Femur (tissue), 1 donor: ENCODE measurements around the gene KRTAP5-4.
"Not testable (repeated sequence)": the region's sequence is repeated elsewhere in the genome, so short reads cannot be mapped to it uniquely, and the experiment has no call there.

Source experiments
- DNase-seq: peaks from one replicate; pipeline ENCODE4 v3.0.0-alpha.2; 2017

KRTAP5-4 gene

GRCh38 chr11:1598406-1598805 is 23.5 kb downstream of the KRTAP5-4 start:
- DNase-seq = not testable (repeated sequence)

GRCh38 chr11:1597994-1598380 is 24.0 kb downstream of the KRTAP5-4 start, which contains the start of gene KRTAP5-2:
TSS of gene KRTAP5-2 (minus strand) at chr11:1598294. CDS start at chr11:1598250, 44 bp downstream.
- DNase-seq = no peak

- DNase-seq = no peak
Observed at GRCh38 chr11:1597331-1597993, 24.5 kb downstream of the KRTAP5-4 start.

GRCh38 chr11:1596576-1597121 is 25.3 kb downstream of the KRTAP5-4 start:
- not testable (repeated sequence) for DNase-seq

- not testable (repeated sequence) for DNase-seq
Observed at GRCh38 chr11:1595994-1596575, 25.9 kb downstream of the KRTAP5-4 start.

GRCh38 chr11:1592628-1593027 is 29.3 kb downstream of the KRTAP5-4 start:
- no peak for DNase-seq

- DNase-seq = no peak
Observed at GRCh38 chr11:1589996-1590395, 31.9 kb downstream of the KRTAP5-4 start.

- not testable (repeated sequence) for DNase-seq
Observed at GRCh38 chr11:1589191-1589963, 32.6 kb downstream of the KRTAP5-4 start.

- DNase-seq = no peak
Observed at GRCh38 chr11:1586699-1587098, 35.2 kb downstream of the KRTAP5-4 start.

GRCh38 chr11:1584661-1585370 is 37.1 kb downstream of the KRTAP5-4 start, which contains the start of gene KRTAP5-1:
TSS of gene KRTAP5-1 (minus strand) at chr11:1585283. CDS start at chr11:1585249, 34 bp downstream.
- not testable (repeated sequence) for DNase-seq

- not testable (repeated sequence) for DNase-seq
Observed at GRCh38 chr11:1582909-1583308, 39.0 kb downstream of the KRTAP5-4 start.

GRCh38 chr11:1581976-1582375 is 40.0 kb downstream of the KRTAP5-4 start:
- no peak for DNase-seq

GRCh38 chr11:1576825-1577224 is 45.1 kb downstream of the KRTAP5-4 start:
- no peak for DNase-seq

GRCh38 chr11:1575756-1576155 is 46.2 kb downstream of the KRTAP5-4 start:
- DNase-seq = not testable (repeated sequence)

GRCh38 chr11:1574933-1575242 is 47.0 kb downstream of the KRTAP5-4 start:
- DNase-seq = no peak

- no peak for DNase-seq
Observed at GRCh38 chr11:1574238-1574932, 47.6 kb downstream of the KRTAP5-4 start.

GRCh38 chr11:1573903-1574237 is 48.1 kb downstream of the KRTAP5-4 start:
- DNase-seq = no peak

- DNase-seq = no peak
Observed at GRCh38 chr11:1573077-1573902, 48.6 kb downstream of the KRTAP5-4 start.

- DNase-seq = peak; percentile 91
Observed at GRCh38 chr11:1572197-1573076, 49.5 kb downstream of the KRTAP5-4 start, which contains the start of gene DUSP8. TSS of gene DUSP8 (minus strand) at chr11:1572271. CDS start at chr11:1565826, 6,445 bp downstream.

GRCh38 chr11:1571760-1572196 is 50.2 kb downstream of the KRTAP5-4 start:
- DNase-seq = no peak
